Mammary epithelial cell (primary cell): ENCODE measurements around the gene FOXN4.

Experiments
- CTCF ChIP-seq, 2 donors: IDR thresholded peaks in 1 of 2; conservative IDR thresholded peaks in 1 of 2; 2 replicates each; pipeline ENCODE4 v1.5.1; 2011 to 2012; ENCODE audit warnings: inconsistent platforms in 2 of 2, low read length in 2 of 2, mild to moderate bottlenecking in 2 of 2, control low read depth in 1 of 2, low read depth in 1 of 2; ENCODE audit not compliant: insufficient read depth in 1 of 2; ENCODE audit errors: extremely low read depth in 1 of 2
- EZH2 ChIP-seq: IDR thresholded peaks from 2 replicates; pipeline ENCODE4 v1.6.1; 2012; ENCODE audit warnings: low read length, inconsistent platforms, borderline replicate concordance

DNA sequence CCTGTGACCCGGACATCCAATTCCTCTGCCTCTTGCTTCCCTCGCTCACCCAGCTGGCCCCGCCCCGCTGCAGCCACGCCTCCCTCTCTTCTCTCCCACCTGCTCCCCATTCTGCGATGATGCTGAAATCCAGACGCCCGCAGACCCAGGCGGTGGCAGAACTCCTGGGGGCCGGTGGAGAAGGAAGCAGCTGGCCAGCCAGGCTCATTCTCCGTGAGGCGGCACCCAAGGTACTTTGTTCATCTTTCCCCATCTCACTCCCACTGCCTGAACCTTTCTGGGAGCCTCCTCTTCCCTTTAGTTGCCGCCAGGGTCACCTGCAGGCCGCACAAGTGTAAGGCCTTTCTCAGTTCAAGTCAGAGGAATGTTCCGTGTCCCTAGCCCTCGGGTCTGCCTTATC, 35.7 kb downstream of the FOXN4 start:
- TF ChIP-seq CTCF (conservative IDR thresholded peaks at IDR 0.05 in 1 of 2, IDR thresholded peaks at IDR 0.05 in 1 of 2; ENCODE audit: extremely low read depth in 1 of 2, insufficient read depth in 1 of 2, low read depth in 1 of 2, low read length in 2 of 2) (no peak), EZH2 (no peak)
